GM18517 (cell line): Measurements from ENCODE around the gene UGT1A5.

Experiments
- ATAC-seq: cut with Tn5 transposase; IDR thresholded peaks from one replicate; pipeline ENCODE4 v1.9.1; 2021; ENCODE audit warnings: mild to moderate bottlenecking, moderate library complexity; ENCODE audit not compliant: unreplicated experiment

UGT1A5 gene

GRCh38 chr2:233822101-233822771, 109.5 kb downstream of the UGT1A5 start:
- ATAC-seq, result no peak
